HuH-7 (cell line): Measurements from ENCODE around the gene MICAL3.
"Not testable (repeated sequence)": the region's sequence is repeated elsewhere in the genome, so short reads cannot be mapped to it uniquely, and the experiment has no call there.

Source experiments
- DNase-seq: peaks from one replicate; pipeline ENCODE4 v3.0.0; 2011; ENCODE audit warnings: low spot score

The MICAL3 gene, protein sequence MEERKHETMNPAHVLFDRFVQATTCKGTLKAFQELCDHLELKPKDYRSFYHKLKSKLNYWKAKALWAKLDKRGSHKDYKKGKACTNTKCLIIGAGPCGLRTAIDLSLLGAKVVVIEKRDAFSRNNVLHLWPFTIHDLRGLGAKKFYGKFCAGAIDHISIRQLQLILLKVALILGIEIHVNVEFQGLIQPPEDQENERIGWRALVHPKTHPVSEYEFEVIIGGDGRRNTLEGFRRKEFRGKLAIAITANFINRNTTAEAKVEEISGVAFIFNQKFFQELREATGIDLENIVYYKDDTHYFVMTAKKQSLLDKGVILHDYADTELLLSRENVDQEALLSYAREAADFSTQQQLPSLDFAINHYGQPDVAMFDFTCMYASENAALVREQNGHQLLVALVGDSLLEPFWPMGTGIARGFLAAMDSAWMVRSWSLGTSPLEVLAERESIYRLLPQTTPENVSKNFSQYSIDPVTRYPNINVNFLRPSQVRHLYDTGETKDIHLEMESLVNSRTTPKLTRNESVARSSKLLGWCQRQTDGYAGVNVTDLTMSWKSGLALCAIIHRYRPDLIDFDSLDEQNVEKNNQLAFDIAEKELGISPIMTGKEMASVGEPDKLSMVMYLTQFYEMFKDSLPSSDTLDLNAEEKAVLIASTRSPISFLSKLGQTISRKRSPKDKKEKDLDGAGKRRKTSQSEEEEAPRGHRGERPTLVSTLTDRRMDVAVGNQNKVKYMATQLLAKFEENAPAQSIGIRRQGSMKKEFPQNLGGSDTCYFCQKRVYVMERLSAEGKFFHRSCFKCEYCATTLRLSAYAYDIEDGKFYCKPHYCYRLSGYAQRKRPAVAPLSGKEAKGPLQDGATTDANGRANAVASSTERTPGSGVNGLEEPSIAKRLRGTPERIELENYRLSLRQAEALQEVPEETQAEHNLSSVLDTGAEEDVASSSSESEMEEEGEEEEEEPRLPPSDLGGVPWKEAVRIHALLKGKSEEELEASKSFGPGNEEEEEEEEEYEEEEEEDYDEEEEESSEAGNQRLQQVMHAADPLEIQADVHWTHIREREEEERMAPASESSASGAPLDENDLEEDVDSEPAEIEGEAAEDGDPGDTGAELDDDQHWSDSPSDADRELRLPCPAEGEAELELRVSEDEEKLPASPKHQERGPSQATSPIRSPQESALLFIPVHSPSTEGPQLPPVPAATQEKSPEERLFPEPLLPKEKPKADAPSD (N-terminal part only)

DNA sequence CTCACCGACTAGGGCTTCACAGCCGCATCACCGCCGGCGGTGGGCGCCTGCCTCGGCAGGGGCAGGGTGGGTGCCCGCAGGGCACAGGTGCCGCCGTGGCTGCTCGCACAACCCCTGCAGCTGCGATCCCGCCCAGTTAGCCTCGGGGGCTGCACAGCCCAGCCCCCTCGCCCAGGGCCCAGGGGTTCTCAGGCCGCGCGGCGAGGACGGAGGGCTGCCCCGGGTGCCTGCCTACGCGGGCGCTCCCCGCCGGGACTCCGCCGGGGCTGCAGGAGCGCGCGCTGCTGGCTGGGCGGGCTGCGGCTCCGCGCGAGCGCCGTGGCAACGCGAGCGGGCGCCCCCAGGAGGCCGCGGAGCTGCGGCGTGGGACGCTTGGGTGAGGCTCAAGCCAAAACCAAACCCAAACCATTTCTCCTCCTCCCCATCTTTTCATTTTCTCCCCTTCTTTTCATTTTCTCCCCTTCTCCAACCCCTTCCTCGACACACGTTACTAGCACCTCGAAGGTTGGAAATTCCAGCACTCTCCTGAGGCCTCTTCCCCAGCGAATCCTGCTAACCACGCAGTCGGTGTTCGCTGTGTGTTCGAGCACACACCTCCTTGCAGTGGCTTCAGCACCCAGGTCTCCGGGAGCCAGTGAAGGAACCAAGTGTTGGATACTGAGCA lies at the start of gene MICAL3:
Gene MICAL3 (minus strand): TSS at position 286 of the 664 bp plus-strand sequence. CDS start 117,749 bp downstream, outside the sequence.
- DNase-seq = peak; percentile 82

DNA sequence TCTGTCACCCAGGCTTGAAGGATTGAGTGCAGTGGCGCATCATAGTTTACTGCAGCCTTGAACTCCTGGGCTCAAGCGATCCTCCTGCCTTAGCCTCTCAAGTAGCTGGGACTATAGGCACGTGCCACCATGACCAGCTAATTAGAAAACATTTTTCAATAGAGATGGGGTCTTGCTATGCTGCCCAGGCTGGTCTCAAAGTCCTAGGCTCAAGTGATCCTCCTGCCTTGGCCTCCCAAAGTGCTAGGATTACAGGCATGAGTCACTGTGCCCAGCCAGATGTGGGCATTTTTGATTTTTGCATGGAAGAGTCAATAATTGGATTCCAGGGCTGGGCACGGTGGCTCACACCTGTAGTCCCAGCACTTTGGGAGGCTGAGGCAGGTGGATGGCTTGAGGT lies 49.6 kb upstream of the MICAL3 start:
- DNase-seq = not testable (repeated sequence)

DNA sequence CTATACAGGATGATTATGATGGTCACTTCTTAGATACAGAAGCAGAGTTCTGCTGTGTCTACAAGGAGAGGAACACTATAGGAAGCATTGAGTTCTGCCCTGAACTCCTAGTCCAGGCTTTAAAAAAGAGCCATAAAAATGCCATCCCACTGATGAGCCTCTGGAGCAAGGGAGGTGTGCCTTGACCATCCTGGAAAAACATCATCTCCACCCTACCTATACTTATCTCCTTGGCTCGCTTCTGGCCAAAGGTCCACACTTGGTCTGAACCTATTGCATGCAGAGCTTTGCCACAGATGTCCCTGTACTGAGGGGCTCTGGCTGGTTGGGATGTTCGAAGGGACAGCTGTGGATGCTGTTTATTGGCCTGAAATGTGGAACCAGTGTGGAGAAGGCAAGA lies 49.1 kb upstream of the MICAL3 start:
- DNase-seq = no peak

DNA sequence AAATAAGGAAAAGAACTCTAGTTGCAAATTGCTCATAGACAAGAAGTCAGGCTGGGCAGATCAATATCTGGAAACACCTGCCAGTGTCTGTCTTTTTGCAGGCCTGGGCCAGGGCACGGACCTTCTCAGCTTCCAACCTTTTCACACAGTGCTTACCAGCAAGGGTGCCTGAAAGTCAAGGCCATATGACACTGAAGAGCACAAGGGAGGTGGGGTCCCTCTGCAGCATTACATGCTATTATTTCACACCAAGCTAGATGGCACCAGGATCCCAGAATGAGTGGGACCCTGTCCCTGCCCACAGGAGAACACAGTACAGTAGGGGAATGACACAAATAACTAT lies 47.6 kb upstream of the MICAL3 start:
- DNase-seq = no peak

DNA sequence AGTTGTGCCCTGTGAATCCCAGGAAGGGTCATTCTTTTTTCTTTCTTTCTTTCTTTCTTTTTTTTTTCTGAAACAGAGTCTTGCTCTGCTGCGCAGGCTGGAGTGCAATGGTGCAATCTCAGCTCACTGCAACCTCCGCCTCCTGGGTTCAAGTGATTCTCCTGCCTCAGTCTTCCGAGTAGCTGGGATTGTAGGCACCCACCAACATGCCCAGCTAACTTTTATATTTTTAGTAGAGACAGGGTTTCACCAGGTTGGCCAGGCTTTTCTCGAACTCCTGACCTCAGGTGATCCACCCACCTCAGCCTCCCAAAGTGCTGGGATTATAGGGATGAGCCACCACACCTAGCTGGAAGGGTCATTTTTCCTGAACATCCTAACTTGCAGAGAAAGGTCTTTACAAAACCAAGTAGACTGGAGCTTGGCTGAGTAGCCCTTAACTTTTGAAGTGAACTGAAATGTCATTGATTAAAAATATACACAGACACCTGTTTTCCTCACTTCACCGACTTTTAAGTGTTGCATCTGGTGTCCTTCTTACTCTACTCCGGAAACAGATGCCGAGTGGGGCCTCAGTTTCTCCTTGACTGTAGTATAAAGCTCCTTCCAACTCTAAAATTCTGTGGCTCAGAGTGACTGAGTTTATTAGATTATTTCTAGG lies 47.1 kb upstream of the MICAL3 start:
- DNase-seq = not testable (repeated sequence)

DNA sequence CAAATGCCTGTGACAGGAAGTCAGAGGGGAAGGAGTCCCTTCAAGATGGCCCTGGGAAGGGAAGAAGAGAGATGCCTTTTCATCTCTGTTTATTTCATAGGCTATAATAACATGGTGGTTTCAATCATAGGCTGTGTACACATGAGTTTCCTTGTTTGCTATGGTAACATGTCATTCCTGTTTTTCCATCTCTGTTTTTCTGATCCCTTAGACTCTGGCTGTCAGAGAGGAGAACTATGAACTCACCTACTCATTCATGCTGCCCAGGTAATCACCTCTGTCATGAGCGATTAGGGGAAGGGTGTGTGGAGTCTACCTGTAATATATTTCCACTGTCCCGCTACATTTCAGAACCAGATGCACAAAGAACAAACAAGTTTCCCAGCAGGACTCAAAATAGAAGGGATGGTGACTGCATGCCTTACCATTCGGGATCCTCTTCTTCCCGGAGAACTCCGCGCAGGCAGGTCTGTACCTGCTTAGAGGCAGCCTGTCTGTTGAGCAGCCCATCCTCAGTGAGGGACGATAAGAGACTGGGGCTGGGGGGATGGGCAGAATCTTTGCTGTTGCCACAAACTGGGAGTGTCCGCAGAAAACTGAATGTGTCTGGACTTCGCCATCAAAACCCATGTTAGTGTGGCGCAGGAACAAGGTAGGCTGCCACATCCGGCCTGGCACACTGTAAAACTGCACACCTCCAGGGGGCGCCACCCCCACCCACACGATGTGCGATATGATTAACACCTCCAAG lies 46.4 kb upstream of the MICAL3 start:
- DNase-seq = no peak

DNA sequence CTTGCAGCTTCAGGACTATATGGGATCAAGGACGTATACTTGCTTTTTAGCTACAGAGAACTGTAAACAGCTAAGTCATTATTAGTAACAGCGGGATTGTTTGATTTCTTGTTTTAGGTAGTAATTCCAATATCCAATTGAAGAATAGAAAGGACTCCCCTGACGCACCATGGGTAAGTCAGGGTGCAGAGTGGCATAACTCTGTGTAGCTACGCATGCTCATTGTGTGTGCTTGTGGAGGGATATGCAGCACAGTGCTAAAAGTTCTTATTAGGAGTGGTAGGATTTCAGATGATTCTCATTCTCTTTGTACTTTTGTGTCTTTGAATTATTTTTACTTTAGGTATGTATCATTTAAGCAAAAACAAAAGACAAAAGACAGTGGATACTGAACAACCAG lies 45.7 kb upstream of the MICAL3 start:
- DNase-seq = no peak

DNA sequence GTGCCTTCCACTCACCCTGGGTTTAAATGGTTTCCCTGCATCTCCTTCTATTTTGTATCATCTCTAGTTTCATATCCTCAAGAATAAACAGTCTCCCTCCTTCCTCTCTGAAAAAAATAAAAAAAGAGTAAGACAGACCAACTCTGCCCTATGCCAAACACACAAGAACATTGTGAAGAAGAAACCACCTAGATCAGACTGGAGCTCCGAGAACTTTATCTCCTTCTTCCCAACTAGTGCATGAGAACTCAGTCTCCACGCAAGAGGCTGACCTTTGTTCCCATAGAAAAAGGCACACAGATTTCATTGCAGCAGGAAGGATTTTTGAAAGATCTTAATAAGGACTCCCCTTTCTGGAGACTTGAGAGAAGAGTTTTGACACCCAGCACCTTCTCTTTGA lies 44.7 kb upstream of the MICAL3 start:
- DNase-seq = no peak

DNA sequence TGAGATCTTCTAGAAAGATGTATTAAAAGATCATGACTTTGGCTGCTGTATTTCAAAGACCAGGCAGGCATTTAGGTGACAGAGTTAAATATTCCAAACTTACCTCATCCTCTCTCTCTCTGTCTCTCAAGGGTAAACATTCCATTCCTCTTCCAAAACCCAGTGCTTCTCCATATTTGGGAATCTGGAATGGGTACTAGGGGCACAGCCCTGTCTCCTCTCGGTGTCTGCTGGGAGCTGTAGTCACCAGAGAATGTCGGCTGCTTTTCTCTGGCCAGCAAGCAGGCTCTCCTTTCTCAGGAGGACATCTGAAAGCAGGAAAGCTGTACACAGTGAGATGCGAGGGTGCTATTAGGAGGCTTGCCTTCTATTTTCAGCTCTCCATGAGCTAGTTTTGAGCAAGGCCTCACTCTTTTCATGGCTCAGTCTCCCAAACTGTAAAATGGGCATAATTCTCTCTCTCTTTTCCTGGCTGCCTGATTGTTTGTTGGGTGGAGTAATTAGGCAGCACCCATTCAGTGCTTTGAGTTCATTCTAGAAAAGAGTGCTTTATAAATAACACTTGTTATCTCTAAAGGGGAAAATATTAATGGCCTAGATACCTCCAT lies 44.1 kb upstream of the MICAL3 start:
- no peak for DNase-seq

DNA sequence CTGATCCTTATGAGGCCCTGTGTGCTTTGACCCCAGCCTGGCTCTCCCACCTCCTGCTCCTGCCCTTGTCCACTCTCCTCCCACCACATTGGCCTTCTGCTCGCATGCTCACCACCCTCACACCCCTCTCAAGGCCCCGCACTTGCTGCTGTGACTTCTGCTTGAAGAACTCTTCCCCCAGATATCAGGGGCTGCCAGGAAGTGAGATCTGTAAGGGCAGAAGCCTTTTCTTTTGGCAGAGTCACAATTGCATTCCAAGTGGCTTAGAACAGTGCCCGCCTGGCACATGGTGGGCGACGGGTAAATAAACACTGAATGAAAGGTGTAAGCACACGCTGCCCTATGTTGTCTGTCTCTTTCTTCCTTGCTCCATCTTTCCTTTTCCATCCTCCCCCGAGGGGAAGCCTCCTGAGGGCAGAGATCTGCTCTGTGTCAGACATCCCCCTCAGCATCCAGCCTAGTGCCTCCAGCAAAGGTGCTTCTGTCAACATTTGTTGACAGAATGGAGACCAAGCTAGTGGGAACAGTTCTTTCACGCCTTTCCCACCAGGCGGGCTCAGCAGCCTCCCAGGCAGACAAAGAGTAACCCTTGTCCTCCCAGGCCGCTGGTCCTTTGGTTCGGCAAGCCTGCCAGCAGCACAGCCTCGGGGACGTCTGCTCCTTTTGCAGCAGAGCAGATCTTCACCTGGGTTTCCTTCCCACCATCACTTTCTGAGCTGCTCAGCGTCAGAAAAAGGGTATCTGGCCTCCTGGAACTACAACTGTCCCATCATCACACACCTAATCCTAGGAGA lies 43.4 kb upstream of the MICAL3 start:
- no peak for DNase-seq

DNA sequence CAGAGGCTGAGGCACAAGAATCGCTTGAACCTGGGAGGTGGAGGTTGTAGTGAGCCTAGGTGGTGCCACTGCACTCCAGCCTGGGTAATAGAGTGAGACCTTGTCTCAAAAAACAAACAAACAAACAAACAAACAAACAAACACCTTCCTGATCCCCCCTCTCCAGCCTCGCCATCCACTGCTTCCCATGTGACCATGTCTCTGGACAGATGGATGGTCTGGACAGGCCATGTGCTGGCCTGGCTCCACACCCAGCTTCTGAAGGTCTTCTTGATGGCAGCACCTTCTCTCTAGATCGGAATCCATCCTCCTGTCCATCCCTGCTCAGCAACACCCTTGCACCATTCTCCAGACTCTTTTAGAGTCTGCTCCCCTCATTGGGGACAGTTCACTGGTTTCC lies 42.8 kb upstream of the MICAL3 start:
- DNase-seq = no peak

DNA sequence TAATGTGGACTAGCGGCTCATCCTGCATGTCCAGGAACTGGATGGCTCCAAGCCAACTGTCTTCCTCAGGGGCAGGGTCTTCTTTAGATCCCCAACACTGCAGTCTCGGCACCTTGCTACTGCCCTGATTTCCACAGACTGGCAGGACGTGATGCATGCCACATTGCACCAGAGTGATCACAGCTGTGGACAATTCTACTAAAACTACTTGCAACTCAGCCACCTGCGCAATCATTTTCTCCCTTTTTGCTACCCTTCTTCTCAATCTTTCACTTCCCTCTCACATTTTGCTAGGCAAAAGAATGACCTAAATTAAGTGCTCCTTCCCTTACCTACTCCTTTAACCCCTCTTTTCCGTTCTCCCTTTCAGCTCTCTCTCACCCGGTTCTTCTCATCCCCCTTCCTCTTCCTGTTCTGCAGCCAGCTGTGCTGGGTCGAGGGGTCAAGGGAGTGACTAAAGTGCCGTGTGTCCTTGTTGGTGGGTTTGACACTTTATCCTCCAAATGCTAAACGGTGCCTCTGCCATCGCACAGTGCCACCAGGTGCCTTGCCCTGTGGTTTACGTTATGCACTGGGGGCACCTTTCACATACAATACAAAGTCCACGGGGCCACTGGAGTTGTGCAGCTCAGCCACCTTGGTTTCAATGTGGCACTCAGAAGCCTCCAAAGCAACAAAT lies 42.0 kb upstream of the MICAL3 start:
- DNase-seq = no peak

DNA sequence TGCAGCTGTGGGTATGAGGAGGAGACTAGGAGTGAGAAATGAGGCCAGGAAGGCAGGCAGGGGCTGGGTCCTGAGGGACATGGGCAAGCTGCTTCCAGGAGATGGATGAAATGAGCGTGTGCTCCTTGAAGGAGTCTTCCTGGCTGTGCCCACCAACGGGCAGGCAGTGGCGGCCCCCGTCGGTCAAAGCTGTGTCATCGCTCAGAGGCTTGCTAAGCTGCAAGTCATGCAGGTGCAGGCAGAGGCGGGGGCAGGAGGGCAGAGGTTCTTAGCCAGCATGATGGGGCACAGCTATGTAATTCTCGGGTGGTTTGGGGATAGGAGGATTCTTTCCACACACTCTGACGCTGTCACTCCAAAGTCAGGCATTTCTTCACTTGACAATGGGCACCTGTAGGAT lies 40.9 kb upstream of the MICAL3 start:
- DNase-seq = no peak

DNA sequence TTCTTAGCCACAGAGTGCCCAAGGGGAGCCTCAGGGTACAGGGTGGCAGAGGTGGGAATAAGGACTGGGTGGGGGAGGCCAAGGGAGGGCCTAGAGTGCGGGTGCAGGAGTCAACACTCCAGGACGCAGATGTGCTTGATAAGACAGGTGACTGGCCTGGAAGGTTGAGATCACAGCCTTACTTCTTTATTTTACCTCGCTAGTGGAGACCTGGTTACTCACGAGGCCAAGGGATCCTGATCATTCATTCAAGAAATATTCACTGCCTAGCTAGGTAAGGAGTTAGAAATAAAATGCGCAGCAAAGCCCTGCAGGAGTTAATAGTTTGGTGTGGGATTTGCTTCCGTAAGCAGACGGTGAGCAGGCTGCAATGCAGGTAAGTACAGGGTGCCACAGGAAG lies 40.3 kb upstream of the MICAL3 start:
- DNase-seq = no peak

DNA sequence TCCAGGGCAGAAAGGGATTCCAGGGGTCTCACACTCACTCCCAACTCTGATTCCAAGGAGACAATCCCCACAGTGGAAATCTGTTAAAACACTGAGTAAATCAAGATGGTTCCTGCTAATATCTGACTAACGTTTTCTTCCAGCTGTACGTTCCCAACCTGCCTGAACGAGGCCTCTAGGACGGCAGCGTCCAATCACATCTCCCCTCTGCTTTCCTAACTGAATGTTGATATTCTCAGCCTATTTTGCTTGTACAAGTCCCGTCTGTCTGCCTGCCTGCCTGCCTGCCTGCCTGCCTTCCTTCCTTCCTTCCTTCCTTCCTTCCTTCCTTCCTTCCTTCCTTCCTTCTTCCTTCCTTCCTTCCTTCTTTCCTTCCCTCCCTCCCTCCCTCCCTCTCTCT lies 39.4 kb upstream of the MICAL3 start:
- DNase-seq = not testable (repeated sequence)

DNA sequence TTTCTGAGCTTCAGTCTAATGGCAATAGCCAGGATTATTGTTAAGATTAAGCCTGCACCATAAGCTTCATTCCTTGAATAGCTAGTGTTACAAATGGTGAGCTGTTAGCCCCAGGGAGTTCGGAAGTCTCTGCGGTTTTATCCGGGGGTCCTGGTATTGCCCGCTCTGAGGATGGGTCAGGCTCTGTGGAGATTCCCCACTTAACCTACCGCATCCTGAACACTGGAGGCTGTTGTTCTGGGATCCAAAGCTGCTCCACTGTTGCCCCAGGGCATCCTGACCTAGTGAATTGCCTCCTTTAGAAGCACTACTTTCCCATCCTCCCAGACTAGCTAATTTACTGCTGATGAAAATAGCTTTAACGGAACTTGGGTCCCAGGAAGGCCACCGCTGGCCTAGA lies 38.9 kb upstream of the MICAL3 start:
- no peak for DNase-seq

DNA sequence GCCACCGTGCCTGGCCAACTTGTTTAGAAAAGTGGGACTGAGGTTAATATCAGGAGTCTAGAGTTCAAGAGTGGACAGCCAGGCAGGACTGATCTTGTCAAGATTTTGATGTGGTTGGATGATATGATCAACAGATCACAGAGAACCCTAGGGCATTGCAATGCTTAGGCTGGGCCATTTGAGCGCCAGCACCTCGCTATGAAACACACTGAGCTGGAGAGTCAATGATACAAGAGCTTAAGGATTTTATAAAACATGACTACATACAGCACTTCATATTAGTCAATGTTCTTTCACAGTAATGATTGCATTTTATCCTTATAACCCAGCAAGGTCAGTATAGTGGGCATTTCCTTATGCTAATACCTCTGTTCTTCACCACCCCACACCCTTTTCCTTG lies 38.1 kb upstream of the MICAL3 start:
- no peak for DNase-seq

DNA sequence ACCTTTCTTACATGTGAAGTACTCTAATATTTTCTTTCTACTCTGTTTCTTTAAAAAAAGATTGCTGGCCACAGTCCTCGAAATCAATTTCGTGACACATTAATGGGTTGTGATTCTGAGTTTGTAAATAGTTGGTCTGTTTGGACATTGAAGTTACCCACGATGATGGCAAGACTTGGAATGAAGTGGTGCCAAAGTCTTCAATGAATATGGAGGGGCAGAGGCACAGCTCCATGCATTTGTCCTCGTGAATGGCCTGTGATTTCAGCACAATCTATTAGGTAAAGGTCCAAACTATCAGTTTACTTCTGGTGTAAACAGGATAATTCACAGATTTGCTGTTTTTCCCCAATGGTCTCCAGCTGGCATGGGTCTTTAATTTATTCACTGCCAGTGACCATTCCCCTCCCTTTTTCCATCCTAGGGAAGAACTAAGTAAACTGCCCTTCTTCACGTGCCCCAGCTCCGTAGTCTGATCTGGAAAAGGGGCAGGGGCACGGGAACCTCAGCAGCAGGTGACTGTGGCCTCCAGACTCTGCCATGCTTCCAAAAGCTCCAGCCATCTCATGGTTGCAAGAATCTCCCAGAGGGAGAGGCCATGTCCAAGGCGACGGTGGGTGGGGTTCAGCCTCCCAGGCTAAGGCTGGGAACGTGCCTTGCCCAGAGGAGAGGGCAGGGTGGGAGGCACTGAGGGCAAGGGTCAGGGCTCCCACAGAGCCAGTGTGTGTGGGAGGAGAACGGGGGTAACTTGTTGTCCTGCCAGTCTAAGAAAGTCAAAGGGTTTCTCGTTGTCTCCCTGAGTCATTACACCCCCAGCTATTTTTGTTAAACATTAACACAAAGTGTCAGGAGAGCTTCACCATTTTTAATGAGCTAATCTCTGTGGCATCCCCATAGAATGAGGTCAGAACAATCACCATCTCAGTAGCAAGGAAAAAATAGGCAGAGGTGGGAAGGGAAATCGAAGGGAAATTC lies 36.6 kb upstream of the MICAL3 start:
- DNase-seq = peak; percentile 84
